Measurements from ENCODE around the gene FAM180A.
"Not testable (repeated sequence)": the region's sequence is repeated elsewhere in the genome, so short reads cannot be mapped to it uniquely, and the experiment has no call there.

Gene FAM180A

DNA sequence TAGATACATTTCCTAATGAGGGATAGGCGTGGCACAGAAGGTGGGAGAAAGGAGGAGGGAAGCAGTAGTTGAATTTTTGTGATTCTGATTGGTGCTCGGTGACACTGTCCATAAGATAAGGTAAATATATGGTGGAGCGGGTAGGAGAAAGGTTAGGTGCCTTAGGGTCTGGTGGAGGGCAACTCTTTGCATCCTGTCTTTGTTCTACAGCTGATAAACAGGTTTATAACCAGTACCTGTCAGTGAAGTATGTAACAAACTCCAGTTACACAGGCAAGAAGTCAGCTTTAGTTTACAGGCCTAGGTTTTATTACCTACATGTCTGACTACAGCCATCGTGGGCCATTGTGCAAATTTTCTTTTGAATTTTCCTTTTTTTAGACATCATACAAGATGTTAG is 10.9 kb upstream of the FAM180A start:
- Mint-ChIP-seq H3K27ac (no peak overlapping the region), H3K36me3 (ENCODE audit: low read depth) (no peaks in the 10 kb centered on the region), H3K27me3 (peaks cover 29% of the 10 kb centered on the region), H3K4me3 (no peak overlapping the region), H3K4me1 (ENCODE audit: low read depth) (peaks cover 7% of the 10 kb centered on the region), H3K9me3 (no peaks in the 10 kb centered on the region)

DNA sequence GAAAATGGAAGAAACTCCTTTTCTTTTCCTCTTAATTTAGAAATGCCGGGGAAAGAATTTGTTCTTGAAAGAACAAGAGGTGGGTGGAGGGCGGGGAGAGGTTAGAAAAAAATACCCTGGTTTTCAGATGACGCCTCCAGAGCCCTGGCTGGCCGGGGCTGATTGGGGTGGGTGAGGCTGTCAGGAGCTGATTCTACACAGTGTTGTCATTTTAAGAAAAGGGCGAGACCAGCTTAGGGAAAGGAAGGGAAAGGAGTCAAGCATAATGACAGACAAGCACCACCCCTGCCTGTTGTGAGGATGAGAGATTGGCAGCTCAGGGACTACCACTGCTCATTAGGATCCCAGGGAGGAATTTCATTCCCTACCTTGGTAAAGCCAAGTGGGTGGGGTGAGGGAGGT is 9.9 kb upstream of the FAM180A start:
- no peaks in the 10 kb centered on the region for H3K9me3 Mint-ChIP-seq
- peaks cover 7% of the 10 kb centered on the region for H3K4me1 Mint-ChIP-seq (ENCODE audit: low read depth)
- no peak overlapping the region for H3K4me3 Mint-ChIP-seq
- no peak overlapping the region for H3K27ac Mint-ChIP-seq
- peaks cover 25% of the 10 kb centered on the region for H3K27me3 Mint-ChIP-seq
- H3K36me3 Mint-ChIP-seq (ENCODE audit: low read depth) = no peaks in the 10 kb centered on the region

DNA sequence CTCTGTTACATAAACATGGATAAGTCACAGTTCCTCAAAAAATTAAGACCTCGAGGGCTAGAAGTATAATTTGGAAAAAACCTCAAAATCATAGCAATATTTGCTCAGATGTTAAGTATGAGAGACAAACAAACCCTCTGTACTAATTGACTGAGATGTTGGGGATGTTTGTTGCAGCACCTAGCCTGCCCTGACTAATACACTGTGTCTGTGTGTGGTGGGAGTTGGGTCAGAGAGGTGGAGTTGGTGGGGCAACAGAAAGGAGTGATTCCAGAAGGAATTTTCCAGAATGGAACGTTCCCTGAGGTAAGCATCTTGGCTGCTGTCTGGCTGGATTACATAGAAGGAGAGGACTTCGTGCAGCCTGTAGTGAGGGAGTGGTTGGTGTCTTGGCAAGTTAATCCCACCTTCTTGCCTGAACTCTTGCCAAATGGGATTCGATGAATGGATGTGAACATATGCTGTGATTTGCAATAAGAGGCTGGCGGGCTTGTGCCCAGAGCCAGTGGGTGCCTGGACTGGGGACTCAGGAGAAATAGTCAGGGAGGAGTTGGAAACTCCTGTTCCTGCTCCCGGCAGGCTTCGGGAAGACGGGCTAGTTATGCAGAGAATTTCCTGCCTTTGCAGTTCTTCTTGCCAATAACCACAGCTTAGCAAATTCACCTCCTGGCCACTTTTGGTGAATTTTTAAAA is 9.3 kb upstream of the FAM180A start:
- Mint-ChIP-seq H3K27me3 (peaks cover 24% of the 10 kb centered on the region), H3K9me3 (no peaks in the 10 kb centered on the region), H3K4me3 (no peak overlapping the region), H3K4me1 (ENCODE audit: low read depth) (peaks cover 7% of the 10 kb centered on the region), H3K36me3 (ENCODE audit: low read depth) (no peaks in the 10 kb centered on the region), H3K27ac (no peak overlapping the region)

DNA sequence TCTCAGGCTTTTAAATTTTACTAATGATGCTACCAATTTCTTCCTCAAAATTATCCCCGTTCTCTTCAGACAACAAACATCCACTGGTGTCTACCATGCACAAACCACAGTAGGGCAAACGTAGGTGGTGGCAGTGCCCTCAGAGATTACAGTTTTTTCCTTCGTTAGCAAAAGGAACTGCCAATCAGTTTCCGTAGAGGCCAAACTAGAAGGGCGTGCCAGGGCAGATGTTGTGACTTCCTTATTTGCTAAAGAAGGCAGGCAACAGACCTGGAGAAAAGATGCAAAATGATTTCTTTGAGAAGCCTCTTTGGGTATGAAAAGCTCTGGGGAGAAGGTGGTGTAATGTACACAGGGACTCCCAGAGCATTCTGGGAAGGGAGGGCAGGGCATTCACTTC is 7.6 kb upstream of the FAM180A start:
- H3K27me3 Mint-ChIP-seq = peaks cover 20% of the 10 kb centered on the region
- H3K4me1 Mint-ChIP-seq (ENCODE audit: low read depth) = no peaks in the 10 kb centered on the region
- H3K27ac Mint-ChIP-seq = no peak overlapping the region
- H3K9me3 Mint-ChIP-seq = no peaks in the 10 kb centered on the region
- no peak overlapping the region for H3K4me3 Mint-ChIP-seq
- H3K36me3 Mint-ChIP-seq (ENCODE audit: low read depth) = no peaks in the 10 kb centered on the region

DNA sequence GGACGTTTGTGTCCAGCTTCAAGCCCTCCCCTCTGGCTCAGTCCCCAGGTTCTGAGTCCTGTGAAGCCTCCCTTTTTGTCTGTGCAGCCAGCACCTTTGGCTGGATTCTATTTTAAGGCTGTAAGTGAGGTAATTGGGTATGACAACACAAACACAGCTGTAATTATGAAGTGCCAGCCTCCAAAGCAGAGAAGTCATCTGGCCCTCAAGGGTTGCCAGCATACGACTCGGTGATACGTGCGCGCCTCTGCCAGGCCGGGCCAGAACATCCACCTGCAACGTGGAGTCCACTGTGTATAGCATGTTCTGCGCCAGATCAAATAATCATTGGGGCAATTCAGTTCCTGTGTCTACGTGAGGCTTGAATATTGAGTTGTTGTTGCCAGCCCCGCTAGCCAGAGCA is 6.7 kb upstream of the FAM180A start:
- peaks cover 18% of the 10 kb centered on the region for H3K27me3 Mint-ChIP-seq
- no peak overlapping the region for H3K4me3 Mint-ChIP-seq
- no peak overlapping the region for H3K27ac Mint-ChIP-seq
- H3K36me3 Mint-ChIP-seq (ENCODE audit: low read depth) = no peaks in the 10 kb centered on the region
- no peaks in the 10 kb centered on the region for H3K9me3 Mint-ChIP-seq
- H3K4me1 Mint-ChIP-seq (ENCODE audit: low read depth) = no peaks in the 10 kb centered on the region

DNA sequence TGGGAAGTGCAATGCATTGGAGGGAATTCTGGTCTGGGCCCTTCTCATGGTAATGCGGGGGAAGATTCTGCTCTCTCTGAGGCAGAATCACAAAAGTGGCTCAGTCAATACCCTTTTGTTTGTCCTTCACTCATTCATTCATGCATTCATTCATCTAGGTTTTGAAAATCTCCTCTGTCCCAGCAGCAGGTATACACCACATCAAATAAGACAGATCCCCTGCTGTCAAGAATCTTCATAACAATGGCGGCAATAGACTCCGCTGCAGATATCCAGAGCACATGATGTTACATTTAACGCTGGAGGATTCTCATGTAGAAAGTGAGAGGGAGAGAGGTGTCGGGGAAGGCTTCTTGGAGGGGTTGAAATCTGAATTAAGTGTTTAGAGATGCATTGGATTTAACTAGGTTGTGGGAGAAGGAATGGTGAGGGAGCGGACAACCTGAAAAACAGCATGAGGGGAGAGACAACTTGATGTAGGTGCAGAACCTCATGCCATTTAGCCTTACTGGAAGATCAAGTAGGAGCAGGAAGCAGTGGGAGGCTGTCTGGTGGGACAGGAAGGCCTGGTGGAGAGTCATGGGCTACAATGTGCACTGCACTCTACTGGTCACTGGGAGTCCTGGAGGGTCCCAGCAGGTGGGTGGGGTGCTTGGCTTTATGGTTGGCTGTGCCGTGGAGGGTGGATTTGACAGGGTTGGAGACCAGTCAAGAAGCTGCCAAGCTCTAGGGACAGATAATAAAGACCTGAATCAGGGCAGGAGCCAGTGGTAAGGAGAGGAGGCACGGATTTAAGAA is 5.2 kb upstream of the FAM180A start:
- peaks cover 15% of the 10 kb centered on the region for H3K27me3 Mint-ChIP-seq
- no peaks in the 10 kb centered on the region for H3K9me3 Mint-ChIP-seq
- H3K4me3 Mint-ChIP-seq = no peak overlapping the region
- H3K27ac Mint-ChIP-seq = no peak overlapping the region
- H3K4me1 Mint-ChIP-seq (ENCODE audit: low read depth) = no peaks in the 10 kb centered on the region
- H3K36me3 Mint-ChIP-seq (ENCODE audit: low read depth) = no peaks in the 10 kb centered on the region

DNA sequence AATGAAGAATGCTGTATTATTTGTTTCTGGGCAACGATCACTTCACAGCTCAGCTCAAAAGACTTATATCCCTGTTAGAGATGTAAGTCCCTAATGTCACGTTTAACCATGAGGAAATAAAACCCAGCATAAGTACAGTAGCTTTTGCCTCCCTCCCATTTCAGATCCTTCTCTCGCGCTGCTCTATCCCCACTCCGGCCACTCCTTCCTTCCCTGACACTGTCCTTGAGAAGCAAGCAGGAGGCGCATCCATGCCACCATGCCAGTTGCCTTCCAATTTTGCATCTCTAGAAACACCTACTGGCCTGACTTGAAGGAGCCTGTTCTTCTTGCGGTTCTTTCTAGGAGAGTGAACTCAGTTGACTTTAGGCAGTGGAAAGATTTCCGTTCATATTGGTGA is 1.2 kb downstream of the FAM180A start:
- Mint-ChIP-seq H3K27ac (no peak overlapping the region), H3K9me3 (no peaks in the 10 kb centered on the region), H3K27me3 (peaks cover 9% of the 10 kb centered on the region), H3K36me3 (ENCODE audit: low read depth) (no peaks in the 10 kb centered on the region), H3K4me3 (no peak overlapping the region), H3K4me1 (ENCODE audit: low read depth) (no peaks in the 10 kb centered on the region)

DNA sequence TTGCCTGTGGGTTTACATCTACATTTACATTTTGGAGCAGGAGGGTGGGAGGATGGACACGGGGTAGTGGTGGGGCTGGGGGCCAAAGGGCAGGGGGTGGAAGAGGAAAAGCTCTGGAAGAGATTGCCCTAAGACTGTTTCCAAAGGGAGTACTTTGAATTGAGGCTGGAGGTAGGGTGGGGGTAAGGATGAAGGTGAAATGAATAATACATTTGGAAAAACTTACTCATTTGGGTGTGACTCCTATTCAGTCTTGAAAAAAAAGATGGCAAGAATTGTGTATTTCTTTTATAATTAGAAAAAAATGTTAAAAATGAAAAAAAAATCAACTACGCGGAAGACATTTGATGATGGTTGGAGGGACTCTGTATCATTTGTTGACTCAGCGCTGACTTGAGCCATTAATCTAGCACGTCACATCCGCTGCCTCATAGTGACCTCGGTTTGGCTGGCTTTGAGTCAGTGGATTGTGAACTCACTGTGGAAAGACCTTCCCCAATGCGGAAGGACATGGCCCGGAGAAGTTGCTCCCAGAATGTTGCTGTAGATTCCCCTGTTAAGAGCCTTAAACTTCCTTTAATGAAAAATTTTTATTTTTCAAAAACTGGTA is 2.8 kb downstream of the FAM180A start:
- peaks cover 13% of the 10 kb centered on the region for H3K27me3 Mint-ChIP-seq
- H3K4me1 Mint-ChIP-seq (ENCODE audit: low read depth) = no peaks in the 10 kb centered on the region
- H3K9me3 Mint-ChIP-seq = no peaks in the 10 kb centered on the region
- H3K27ac Mint-ChIP-seq = no peak overlapping the region
- H3K4me3 Mint-ChIP-seq = no peak overlapping the region
- no peaks in the 10 kb centered on the region for H3K36me3 Mint-ChIP-seq (ENCODE audit: low read depth)

DNA sequence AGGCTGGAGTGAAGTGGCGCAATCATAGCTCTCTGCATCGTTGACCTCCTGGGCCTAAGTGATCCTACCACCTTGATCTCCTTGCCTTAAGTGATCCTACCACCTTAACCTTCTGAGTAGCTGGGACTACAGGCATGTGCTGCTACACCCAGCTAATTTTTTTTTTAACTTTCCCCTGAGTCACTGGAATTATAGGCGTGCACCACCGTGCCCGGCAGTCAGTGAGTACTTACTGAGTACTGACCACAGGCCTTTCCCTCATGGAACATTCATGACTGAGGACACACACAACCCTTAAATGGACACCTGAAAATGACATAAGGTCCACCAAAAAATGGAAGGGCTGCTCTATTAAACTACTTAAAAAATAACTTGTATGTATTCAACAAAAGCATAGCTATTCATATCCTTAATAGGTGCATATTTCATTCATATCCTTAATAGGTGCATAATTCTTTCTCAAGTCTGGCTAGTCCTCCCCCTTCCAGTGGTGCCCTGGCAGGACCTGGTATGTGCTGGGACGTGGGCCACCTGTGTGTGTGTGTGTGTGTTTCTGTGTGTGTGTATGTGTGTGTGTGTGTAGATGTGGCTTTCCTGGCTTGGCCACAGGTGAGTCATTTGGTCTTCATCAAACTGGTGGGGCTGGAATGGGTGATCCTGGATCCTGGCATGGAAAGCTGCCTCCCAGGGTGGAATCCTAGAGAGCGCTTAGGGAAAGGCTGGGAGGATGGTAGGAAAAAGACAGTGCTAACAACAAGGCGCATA is 3.5 kb downstream of the FAM180A start:
- no peaks in the 10 kb centered on the region for H3K9me3 Mint-ChIP-seq
- H3K36me3 Mint-ChIP-seq (ENCODE audit: low read depth) = no peaks in the 10 kb centered on the region
- H3K4me1 Mint-ChIP-seq (ENCODE audit: low read depth) = no peaks in the 10 kb centered on the region
- peaks cover 13% of the 10 kb centered on the region for H3K27me3 Mint-ChIP-seq
- H3K27ac Mint-ChIP-seq = no peak overlapping the region
- no peak overlapping the region for H3K4me3 Mint-ChIP-seq

DNA sequence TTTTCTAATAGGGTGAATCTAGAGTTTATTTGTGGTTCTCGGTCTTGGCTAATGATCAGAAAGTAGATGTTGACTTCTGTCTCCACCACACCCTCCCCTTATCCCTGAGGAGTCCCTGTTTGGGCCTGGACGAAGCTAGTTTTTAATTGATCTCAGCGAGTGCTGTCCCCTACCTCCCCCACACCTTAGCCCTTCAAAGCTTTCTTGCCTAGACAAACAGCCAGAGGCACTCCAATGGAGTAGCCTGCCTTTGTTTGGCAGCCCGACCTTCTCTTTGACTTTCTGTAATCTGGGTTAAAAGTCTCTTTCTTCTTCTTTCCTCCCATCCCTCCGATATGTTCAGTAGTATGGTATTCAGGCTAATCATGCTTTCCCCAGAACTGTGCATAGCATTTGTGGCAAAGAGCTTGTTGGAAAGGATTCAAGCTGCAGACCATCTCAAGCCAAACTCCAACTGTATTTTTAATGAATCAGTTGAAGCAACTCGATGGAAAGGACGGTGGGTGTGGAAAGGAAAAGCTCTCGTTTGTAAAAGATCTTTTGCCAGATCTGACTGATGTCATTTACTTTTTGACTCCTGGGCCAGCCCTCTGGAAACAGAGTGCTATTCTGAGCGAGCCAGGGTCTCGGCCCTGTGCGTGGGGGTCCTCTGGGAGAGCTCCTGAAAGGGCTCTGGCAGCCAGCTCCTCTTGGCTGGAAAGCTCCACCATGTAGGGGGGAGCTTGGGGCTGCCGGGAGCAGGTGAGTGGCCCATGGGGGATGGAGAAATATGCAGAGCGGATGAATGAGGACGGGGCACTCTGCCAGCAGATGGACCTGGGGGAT is 4.5 kb downstream of the FAM180A start:
- no peaks in the 10 kb centered on the region for H3K4me1 Mint-ChIP-seq (ENCODE audit: low read depth)
- no peaks in the 10 kb centered on the region for H3K9me3 Mint-ChIP-seq
- peaks cover 13% of the 10 kb centered on the region for H3K27me3 Mint-ChIP-seq
- H3K4me3 Mint-ChIP-seq = no peak overlapping the region
- H3K36me3 Mint-ChIP-seq (ENCODE audit: low read depth) = no peaks in the 10 kb centered on the region
- no peak overlapping the region for H3K27ac Mint-ChIP-seq

DNA sequence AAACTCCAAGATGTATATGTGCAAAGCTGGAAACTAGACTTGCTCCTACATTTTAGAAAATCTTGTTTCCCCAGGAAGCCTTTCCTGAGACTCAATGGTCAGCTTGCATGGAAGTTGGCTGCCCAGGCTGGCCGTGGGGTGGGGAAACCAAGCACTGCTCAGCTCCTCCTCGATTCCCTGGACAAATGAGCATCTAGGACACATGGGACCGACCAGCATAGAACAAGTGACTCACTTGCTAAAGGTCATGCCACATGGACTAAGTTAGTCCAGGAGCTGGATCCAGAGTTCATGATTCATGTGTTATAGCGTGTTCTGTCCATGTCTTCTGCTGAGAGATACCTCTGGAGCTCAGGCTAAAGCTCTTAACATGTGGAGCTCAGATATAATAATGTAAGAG is 6.2 kb downstream of the FAM180A start:
- no peak overlapping the region for H3K27ac Mint-ChIP-seq
- no peaks in the 10 kb centered on the region for H3K4me1 Mint-ChIP-seq (ENCODE audit: low read depth)

DNA sequence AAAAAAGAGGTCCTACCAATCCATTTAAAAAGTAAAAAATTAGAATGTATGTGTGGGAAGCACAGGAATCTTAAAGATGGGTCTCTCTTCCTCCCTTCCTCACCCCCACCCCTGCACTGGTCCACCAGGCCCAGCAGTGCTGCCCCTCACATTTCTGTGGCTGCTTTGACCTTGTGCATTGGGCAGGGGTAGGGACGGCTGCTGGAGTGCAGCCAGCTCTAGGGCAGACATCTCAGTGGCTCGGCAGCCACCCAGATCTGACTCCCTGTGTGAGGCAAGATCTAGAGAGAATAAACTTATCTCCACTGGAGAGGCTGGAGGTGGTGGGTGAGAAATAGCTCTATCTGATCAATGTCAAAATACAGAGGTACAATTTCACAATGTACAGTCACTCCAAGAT is 6.7 kb downstream of the FAM180A start:
- Mint-ChIP-seq H3K36me3 (ENCODE audit: low read depth) (no peaks in the 10 kb centered on the region), H3K27ac (no peak overlapping the region), H3K9me3 (no peaks in the 10 kb centered on the region), H3K4me1 (ENCODE audit: low read depth) (no peaks in the 10 kb centered on the region), H3K27me3 (peaks cover 17% of the 10 kb centered on the region), H3K4me3 (no peak overlapping the region)

More for the DNA sequence above, 6.2 kb downstream of the FAM180A start:
- H3K9me3 Mint-ChIP-seq = no peaks in the 10 kb centered on the region
- peaks cover 17% of the 10 kb centered on the region for H3K27me3 Mint-ChIP-seq
- no peaks in the 10 kb centered on the region for H3K36me3 Mint-ChIP-seq (ENCODE audit: low read depth)
- no peak overlapping the region for H3K4me3 Mint-ChIP-seq

DNA sequence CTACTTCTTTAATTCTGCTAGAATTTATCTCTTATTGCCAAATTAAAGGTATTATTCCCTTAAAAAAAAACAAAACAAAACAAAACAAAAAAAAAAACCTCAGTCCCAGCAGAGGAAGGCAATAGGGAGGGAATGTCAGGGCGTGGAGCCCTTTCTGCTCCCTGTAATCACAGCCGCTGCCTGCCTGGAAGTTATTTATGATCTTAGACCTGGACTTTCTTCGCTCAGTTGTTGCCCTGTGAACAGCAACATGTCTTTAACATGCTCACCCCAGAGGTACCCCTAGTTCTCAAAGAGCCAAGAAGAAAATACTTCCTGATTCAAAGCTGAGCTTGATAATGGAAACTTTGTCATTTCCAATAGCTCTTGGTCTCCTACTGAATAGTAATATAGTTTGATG is 7.7 kb downstream of the FAM180A start:
- no peak overlapping the region for H3K4me3 Mint-ChIP-seq
- no peaks in the 10 kb centered on the region for H3K36me3 Mint-ChIP-seq (ENCODE audit: low read depth)
- H3K4me1 Mint-ChIP-seq (ENCODE audit: low read depth) = no peaks in the 10 kb centered on the region
- no peak overlapping the region for H3K27ac Mint-ChIP-seq
- H3K27me3 Mint-ChIP-seq = peaks cover 17% of the 10 kb centered on the region
- no peaks in the 10 kb centered on the region for H3K9me3 Mint-ChIP-seq

DNA sequence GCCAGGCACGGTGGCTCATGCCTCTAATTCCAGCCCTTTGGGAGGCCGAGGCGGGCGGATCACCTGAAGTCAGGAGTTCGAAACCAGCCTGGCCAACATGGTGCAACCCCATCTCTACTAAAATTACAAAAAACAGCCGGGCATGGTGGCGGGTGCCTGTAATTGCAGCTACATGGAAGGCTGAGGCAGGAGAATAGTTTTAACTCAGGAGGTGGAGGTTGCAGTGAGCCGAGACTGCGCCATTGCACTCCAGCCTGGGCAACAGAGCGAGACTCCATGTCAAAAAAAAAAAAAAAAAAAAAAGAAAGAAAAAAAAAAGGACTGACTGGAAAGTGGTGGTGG is 11.3 kb downstream of the FAM180A start:
- H3K36me3 Mint-ChIP-seq (ENCODE audit: low read depth); H3K4me1 Mint-ChIP-seq (ENCODE audit: low read depth); H3K9me3 Mint-ChIP-seq; H3K27me3 Mint-ChIP-seq; H3K4me3 Mint-ChIP-seq; H3K27ac Mint-ChIP-seq: not testable (repeated sequence)

All from stimulated activated naive CD8-positive, alpha-beta T cell treated with anti-CD3 and anti-CD28 coated beads, Interleukin-15, Interleukin-2, amounts not matched to agents 100 ng/mL and 50 ng/mL, for 24 hours (primary cell).